CD4-positive, alpha-beta T cell (primary cell): ENCODE results near the gene GPR176. TPM values are rescaled to one million over a fixed set of nuclear protein-coding genes. Genes with fewer than 3 reads are reported as not detected.

Experiments used
- ATAC-seq: fragments of 200-7000 bp; cut with Tn5 transposase; one replicate; pipeline ENCODE4 v1.10.0; 2022; ENCODE audit warnings: mild to moderate bottlenecking; ENCODE audit not compliant: poor library complexity
- CTCF ChIA-PET: fragments of 350-600 bp; sonication (Branson Sonifier 250); formaldehyde crosslinking; loops from one replicate; lab custom pipeline; 2021; ENCODE audit warnings: antibody characterized with exemption, inconsistent platforms; lab: Charles Lee
- POLR2A ChIA-PET: fragments of 350-600 bp; sonication (Branson Sonifier 250); formaldehyde crosslinking; loops from one replicate; lab custom pipeline; 2021; ENCODE audit warnings: antibody characterized with exemption, inconsistent platforms; lab: Charles Lee
- DNase-seq, 14 experiments: peaks; one replicate each; pipeline ENCODE4 v3.0.0-alpha.2; 2013 to 2020; ENCODE audit warnings: mixed read lengths in 2 of 14
- H3K27ac ChIP-seq, 2 donors: one replicate each; pipeline versions ENCODE4 v1.5.1 to v1.7.0; 2013; ENCODE audit warnings: low read length in 2 of 2, low read depth in 1 of 2, mild to moderate bottlenecking in 1 of 2
- H3K27me3 ChIP-seq, 2 experiments: 1 replicate in 1 of 2; 2 replicates in 1 of 2; pipeline versions ENCODE4 v1.6.1 to v1.7.0; 2013; ENCODE audit warnings: low read length in 2 of 2, control low read depth in 1 of 2, mild to moderate bottlenecking in 1 of 2, moderate library complexity in 1 of 2; ENCODE audit not compliant: insufficient read depth in 2 of 2, control insufficient read depth in 1 of 2
- H3K36me3 ChIP-seq: one replicate; pipeline ENCODE4 v1.6.1; 2013; ENCODE audit warnings: low read length, control low read depth; ENCODE audit not compliant: insufficient read depth
- H3K4me1 ChIP-seq: one replicate; pipeline ENCODE4 v1.6.1; 2013; ENCODE audit warnings: low read length, control low read depth; ENCODE audit not compliant: insufficient read depth
- H3K4me3 ChIP-seq: one replicate; pipeline ENCODE4 v1.5.1; 2013; ENCODE audit warnings: mild to moderate bottlenecking, low read length, moderate library complexity
- H3K9me3 ChIP-seq, 2 experiments: 1 replicate in 1 of 2; 2 replicates in 1 of 2; pipeline versions ENCODE4 v1.6.1 to v1.7.0; 2013; ENCODE audit warnings: low read length in 2 of 2, mild to moderate bottlenecking in 2 of 2, control low read depth in 1 of 2, moderate library complexity in 1 of 2; ENCODE audit not compliant: control insufficient read depth in 1 of 2, insufficient read depth in 1 of 2
- H3K27ac Mint-ChIP-seq: one replicate; pipeline ENCODE4 v1.8.0; 2020; ENCODE audit warnings: mixed read lengths
- H3K27me3 Mint-ChIP-seq: one replicate; pipeline ENCODE4 v1.8.0; 2021; ENCODE audit warnings: mixed read lengths
- H3K36me3 Mint-ChIP-seq: one replicate; pipeline ENCODE4 v1.8.0; 2021; ENCODE audit warnings: low read depth, mixed read lengths
- H3K4me1 Mint-ChIP-seq: one replicate; pipeline ENCODE4 v1.8.0; 2021; ENCODE audit warnings: low read depth, mixed read lengths
- H3K4me3 Mint-ChIP-seq: one replicate; pipeline ENCODE4 v1.8.0; 2020; ENCODE audit warnings: mild to moderate bottlenecking, mixed read lengths
- H3K9me3 Mint-ChIP-seq: one replicate; pipeline ENCODE4 v1.8.0; 2020; ENCODE audit warnings: mixed read lengths
- intact Hi-C, 2 experiments: fragments of 100-400 bp; cut with DNase I in 1 of 2; cut with micrococcal nuclease in 1 of 2; formaldehyde crosslinking; loops; one replicate each; pipeline versions ENCODE4 v1.15.1 to v1.9.0; 2023 to 2025; cut with DNase I, micrococcal nuclease
- total RNA-seq, 174 experiments: library from RNA in 2 of 174; stranded (reverse) in 2 of 174; gene quantifications; one replicate each; pipeline ENCODE4 v1.2.3 and lab custom pipeline; 2021 to 2026
- TF ChIP-seq, protein P1 (sequence below): fragments of 200-600 bp; IDR thresholded peaks from one replicate; pipeline ENCODE4 v1.8.0; 2022; ENCODE audit warnings: antibody characterized with exemption, mild to moderate bottlenecking

Gene GPR176
- total RNA-seq, 2 experiments from 2014 or later: not detected

GRCh38 chr15:39834256-39834655 lies 85.8 kb downstream of the GPR176 start:
- Mint-ChIP-seq H3K36me3 (no peaks in the 10 kb centered on the region), H3K4me3 (no peak overlapping the region), H3K27me3 (peaks cover 50% of the 10 kb centered on the region), H3K9me3 (no peaks in the 10 kb centered on the region), H3K27ac (no peak overlapping the region), H3K4me1 (no peaks in the 10 kb centered on the region)
- ChIA-PET POLR2A (no interaction called here), CTCF (no interaction called here)
- no peaks in the 10 kb centered on the region for H3K9me3 ChIP-seq
- no peak overlapping the region for H3K4me3 ChIP-seq
- no peak for ATAC-seq
- no peaks in the 10 kb centered on the region for H3K4me1 ChIP-seq
- no peaks in the 10 kb centered on the region for H3K36me3 ChIP-seq
- intact Hi-C loops: no loop called here
- DNase-seq: no peak
- TF ChIP-seq, protein P1, sequence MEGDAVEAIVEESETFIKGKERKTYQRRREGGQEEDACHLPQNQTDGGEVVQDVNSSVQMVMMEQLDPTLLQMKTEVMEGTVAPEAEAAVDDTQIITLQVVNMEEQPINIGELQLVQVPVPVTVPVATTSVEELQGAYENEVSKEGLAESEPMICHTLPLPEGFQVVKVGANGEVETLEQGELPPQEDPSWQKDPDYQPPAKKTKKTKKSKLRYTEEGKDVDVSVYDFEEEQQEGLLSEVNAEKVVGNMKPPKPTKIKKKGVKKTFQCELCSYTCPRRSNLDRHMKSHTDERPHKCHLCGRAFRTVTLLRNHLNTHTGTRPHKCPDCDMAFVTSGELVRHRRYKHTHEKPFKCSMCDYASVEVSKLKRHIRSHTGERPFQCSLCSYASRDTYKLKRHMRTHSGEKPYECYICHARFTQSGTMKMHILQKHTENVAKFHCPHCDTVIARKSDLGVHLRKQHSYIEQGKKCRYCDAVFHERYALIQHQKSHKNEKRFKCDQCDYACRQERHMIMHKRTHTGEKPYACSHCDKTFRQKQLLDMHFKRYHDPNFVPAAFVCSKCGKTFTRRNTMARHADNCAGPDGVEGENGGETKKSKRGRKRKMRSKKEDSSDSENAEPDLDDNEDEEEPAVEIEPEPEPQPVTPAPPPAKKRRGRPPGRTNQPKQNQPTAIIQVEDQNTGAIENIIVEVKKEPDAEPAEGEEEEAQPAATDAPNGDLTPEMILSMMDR: no peak
- peaks cover 0 to 7% of the 10 kb centered on the region in 2 experiments for H3K27me3 ChIP-seq
- H3K27ac ChIP-seq: no peak overlapping the region

DNA sequence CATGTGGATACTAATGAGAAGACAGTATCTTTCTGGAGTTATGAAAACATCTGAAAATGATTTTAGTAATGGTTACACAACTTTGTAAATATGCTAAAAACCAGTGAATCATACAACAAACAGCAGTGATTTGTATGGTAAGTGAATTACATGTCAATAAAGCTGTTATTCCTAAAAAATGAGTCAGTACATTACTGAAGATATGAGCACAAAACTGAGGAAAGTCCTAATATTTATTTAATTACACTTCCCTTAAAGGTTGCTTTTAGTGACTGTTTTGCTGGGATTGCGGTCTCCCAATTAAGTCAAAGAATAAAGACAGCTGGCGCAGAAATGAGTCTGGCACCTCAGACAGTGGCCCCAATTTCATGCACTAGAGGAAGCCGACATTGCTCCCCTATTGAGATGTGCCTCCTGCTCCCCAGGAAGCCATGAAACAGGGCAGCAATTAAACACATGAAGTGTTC lies 86.5 kb downstream of the GPR176 start:
- TF ChIP-seq, protein P1: no peak
- CTCF ChIA-PET: no interaction called here

GRCh38 chr15:39830166-39830565 lies 89.9 kb downstream of the GPR176 start:
- ATAC-seq (no peak), DNase-seq (no peak)
- no peaks in the 10 kb centered on the region for H3K4me1 Mint-ChIP-seq
- H3K4me1 ChIP-seq: no peaks in the 10 kb centered on the region
- no peaks in the 10 kb centered on the region for H3K36me3 Mint-ChIP-seq
- H3K27ac Mint-ChIP-seq: no peak overlapping the region
- no peaks in the 10 kb centered on the region for H3K36me3 ChIP-seq
- peaks cover 12 to 32% of the 10 kb centered on the region in 2 experiments for H3K27me3 ChIP-seq
- no peaks in the 10 kb centered on the region for H3K9me3 Mint-ChIP-seq
- no peak overlapping the region for H3K4me3 Mint-ChIP-seq
- H3K4me3 ChIP-seq: no peak overlapping the region
- intact Hi-C loops: no loop called here
- TF ChIP-seq, protein P1: no peak
- POLR2A ChIA-PET: no interaction called here
- H3K27ac ChIP-seq: no peak overlapping the region
- CTCF ChIA-PET: no interaction called here
- no peaks in the 10 kb centered on the region for H3K9me3 ChIP-seq
- H3K27me3 Mint-ChIP-seq: peaks cover 48% of the 10 kb centered on the region

More for the DNA sequence above, 86.5 kb downstream of the GPR176 start:
- DNase-seq: no peak
- intact Hi-C loops: no loop called here
- Mint-ChIP-seq H3K4me3 (no peak overlapping the region), H3K27ac (no peak overlapping the region), H3K27me3 (peaks cover 50% of the 10 kb centered on the region), H3K9me3 (no peaks in the 10 kb centered on the region), H3K4me1 (no peaks in the 10 kb centered on the region), H3K36me3 (no peaks in the 10 kb centered on the region)
- Histone ChIP-seq H3K27me3 (peaks cover 0 to 8% of the 10 kb centered on the region in 2 experiments), H3K9me3 (no peaks in the 10 kb centered on the region), H3K4me1 (no peaks in the 10 kb centered on the region), H3K27ac (no peak overlapping the region), H3K4me3 (no peak overlapping the region), H3K36me3 (no peaks in the 10 kb centered on the region)
- POLR2A ChIA-PET: no interaction called here
- no peak for ATAC-seq
